NCI-H226 (cell line): Measurements from ENCODE around the gene EGFLAM.
A peak's percentile ranks its signal among the peaks of the same experiment; 100 is the strongest.

ENCODE experiments used
- DNase-seq: peaks from one replicate; pipeline ENCODE4 v3.0.0-alpha.2; 2015

Gene EGFLAM

DNA sequence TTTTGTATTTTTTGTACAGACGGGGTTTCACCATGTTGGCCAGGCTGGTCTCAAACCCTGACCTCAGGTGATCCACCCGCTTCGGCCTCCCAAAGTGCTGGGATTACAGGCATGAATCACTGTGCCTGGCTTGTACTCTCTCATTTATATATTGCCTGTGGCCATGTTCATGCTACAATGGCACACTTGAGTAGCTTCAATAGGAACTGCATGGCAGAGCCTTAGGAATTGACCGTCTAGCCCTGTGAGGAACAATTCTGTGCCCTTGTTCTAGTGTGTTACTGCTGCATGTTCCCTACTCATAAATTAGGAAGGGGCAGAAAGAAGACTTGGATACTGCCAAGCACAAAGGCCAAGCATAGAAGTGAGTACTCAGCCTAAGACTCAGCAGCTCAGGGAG lies 193.8 kb downstream of the EGFLAM start:
- no peak for DNase-seq

DNA sequence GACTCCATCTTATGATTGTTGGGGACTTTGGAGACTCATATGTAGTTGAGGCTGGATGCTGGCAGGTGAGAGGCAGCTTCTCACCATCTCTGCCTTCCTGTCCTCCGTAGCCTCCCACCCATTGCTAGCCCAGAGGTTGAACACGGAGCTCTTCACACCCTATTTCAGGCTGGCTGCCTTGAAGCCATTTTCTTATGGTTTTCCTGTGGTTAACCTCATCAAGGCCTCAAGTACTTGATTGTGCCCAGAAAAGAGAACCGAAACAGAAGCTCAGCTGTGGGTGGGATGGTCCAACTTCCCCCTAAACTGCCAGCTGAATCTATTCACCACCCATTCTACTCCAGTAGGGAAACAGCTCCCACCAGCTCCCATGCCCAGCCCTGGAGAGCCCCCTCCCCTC lies 195.1 kb downstream of the EGFLAM start:
- no peak for DNase-seq

DNA sequence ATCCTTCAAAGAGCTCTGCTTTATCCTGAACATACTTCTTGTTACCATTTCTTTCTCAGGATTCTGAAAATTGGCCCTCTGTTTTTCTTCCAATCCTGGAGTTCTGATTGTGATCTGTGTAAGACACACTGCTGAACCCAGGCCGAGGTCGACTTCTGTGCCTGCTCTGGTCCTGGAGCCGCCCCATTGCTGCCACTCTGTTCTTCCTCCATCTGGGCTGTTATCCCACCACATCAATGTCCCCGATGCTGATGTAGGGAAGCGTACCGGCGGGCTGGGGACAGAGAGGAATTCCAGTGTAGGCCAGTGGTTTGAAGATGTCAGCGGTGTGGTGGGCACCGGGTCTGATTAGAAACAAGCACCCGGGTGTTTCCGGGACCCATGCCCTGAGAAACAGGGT lies 195.6 kb downstream of the EGFLAM start:
- DNase-seq: no peak

DNA sequence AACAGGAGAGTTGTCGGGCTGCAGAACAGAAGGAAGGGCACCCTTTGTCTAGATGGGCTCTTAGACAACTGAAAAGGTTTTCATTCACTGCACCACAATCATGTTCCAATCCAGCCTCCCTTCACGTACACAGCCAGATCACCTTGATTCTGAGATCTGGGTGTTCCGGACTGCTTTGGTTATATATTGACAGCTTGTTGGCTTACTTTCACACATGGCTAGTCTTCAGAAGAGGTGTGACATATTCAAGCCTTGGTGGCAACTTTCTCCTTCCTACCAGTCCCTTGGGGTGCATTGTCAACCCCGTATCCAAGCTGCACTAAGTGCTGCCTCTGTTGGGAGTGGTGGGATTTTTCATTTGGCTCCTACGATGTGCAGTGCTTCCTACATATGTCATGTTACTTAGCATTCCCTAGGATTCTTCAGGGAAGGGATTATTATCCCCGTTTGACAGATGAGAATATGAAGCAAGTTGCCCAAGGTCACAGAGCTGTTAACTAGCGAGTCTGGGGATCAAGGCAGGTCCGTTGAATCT lies 197.5 kb downstream of the EGFLAM start:
- DNase-seq: no peak

DNA sequence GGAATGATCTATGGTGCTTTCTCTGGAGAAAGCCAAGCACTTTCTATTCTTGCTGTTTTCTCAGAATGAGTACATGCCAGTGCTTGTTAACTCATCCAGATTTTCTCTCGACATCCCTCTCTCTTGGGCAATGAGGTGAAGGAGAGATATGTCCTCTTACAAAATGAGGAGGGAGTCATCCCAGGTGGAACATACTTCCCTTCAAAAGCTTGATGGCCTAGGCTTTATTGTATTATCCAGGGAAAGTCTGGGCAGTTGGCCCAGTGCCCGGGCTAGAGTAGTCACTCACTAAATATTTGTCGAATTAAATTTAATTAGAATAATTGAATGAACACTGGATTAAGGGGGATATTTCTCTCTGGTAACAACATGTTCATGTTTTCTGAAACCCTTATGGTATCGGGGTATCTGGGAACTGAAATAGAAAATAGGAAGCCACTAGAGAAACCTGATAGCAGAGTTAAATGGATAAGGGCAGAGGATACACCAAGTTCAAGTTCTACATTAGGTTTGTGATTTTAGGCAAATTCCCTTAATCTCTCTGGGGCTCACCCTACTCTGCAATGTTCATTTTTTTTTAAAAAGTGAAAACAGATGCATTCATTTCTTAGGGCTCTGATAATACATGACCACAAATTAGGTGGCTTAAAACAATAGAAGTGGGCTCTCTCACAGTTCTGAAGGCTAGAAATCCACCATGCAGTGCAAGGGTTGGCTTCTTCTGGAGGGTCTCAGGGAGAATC lies 198.5 kb downstream of the EGFLAM start:
- no peak for DNase-seq

DNA sequence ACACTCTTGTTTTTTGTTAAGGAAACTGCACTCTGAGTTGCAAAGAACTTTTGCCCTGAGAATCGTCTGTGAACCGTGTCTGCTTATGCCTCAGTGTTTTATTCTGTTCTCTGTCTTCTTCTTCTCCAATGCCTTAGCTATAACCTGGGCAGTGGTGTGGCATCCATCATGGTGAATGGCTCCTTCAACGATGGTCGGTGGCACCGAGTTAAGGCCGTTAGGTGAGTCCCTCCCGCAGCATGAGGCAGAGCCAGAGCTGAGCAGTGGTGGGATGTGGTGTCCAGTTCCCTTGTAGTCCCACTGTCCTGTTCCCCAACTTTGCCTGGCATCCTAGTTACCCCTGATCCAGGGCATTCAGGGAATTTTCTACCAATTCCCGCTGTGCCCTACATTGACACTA lies 199.8 kb downstream of the EGFLAM start:
- no peak for DNase-seq

DNA sequence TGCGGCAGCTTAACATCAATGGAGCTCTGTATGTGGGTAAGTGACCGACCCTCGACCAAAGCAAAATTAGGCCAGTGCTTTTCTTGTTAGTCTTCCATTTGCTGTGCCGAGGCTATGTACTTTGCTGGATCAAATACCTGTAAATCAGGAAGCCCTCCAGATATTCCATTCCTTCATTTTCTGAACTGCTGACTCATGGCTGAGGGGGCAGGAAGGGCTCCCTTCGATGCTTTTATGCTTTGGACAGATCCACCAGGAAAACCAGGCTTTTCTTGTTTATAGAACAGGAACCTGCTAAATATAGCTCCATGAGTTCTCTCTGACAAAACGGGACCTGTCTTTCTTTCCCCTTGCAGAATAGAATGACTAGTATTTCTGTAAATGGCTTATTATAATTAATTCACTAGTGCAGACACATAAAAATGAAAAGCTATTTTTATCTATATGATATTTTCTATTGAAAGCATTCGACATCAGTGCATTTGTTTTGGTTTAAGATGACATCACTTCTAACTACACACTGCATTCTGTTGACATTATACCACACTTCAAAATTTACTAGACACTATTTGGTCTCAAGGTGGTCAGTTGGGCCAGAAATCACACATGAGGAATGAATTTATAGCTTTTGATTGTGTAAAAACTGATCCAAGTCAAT lies 204.7 kb downstream of the EGFLAM start:
- DNase-seq: no peak

DNA sequence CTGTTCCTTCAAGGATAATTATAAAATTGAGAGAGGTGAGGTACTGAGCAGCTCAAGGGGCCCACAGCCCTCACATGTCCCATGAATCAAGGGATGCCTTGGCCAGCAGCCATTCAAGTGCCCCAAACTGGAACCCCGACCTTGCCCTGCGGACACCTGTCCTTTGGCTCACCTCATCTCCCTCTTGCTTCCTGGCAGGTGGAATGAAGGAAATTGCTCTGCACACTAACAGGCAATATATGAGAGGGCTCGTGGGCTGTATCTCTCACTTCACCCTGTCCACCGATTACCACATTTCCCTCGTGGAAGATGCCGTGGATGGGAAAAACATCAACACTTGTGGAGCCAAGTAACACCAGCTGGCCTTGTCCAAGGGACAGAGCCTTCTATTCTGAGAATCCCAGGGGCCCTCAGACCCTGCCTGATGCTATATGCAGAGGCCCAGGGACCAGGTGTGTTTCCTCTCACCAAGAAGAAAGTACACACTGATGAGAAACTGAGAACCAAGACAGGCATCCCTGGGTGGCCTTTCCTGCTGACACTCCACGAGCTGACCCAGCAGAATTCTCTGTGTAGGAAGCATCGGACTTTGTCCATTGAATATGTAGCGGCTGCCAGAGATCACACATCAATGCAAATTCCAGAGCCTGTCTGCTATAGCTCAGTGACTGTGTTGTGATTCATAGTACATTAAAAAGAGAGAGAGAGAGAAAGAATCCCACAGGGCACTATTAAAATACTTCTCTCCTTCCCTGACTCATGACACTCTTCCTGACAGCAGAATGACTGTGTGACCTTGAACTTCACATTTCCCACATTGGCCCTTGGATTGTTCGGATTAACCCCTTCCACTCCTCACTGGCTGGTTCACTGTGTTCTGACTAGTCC lies 205.5 kb downstream of the EGFLAM start:
- DNase-seq: peak; percentile 82

DNA sequence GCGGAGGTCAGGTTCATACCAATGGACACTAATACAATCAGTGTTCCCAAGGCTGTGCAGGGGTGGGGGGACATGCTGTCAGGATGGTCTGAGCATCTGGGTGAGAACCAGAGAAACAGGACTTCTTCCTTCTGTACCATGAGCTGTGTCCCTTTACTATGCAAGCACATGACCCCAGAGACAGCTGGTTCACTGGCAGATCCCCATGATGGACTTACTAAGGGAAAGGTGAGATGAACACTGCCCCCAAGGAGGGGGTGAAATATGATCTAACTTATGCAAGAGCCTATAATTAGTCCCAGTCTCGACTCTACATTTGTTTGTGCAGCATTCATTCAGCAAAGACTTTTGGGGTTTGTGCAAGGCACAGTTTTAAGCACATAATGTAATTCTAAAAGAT lies 206.7 kb downstream of the EGFLAM start:
- no peak for DNase-seq

DNA sequence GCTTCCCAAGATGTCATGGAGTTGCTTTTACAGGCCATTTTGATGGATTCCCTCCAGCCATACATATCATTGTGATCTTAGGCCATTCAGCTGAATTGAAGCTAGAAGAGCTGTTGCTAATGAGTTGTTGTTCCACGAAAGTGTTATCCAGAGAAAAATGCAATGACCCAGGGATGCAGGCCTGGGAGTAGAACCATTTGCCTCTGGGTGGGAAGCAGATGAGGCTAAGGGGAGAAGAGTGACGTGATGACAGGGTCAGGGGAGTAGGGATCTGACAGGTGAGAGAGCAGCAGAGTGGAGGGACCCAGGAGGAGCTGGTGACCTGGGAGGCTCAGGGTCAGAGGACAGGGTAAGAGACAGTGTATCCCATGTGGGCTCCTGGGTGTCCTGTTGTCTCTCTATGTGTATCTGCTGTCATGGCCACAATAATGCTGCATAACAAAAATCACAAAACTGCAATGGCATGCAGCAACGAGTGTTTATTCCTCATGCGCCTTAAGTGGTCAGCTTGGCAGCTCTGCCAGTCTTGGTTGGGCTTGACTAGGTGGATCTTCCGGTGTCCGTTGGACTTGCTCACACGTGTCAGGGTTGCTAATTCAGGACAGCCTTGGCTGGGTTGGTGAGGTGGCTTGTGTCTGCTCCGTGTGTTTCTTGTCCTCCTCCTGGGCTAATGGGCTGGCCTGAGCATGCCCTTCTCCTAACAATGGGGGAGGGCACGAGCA lies 207.5 kb downstream of the EGFLAM start:
- DNase-seq: no peak

DNA sequence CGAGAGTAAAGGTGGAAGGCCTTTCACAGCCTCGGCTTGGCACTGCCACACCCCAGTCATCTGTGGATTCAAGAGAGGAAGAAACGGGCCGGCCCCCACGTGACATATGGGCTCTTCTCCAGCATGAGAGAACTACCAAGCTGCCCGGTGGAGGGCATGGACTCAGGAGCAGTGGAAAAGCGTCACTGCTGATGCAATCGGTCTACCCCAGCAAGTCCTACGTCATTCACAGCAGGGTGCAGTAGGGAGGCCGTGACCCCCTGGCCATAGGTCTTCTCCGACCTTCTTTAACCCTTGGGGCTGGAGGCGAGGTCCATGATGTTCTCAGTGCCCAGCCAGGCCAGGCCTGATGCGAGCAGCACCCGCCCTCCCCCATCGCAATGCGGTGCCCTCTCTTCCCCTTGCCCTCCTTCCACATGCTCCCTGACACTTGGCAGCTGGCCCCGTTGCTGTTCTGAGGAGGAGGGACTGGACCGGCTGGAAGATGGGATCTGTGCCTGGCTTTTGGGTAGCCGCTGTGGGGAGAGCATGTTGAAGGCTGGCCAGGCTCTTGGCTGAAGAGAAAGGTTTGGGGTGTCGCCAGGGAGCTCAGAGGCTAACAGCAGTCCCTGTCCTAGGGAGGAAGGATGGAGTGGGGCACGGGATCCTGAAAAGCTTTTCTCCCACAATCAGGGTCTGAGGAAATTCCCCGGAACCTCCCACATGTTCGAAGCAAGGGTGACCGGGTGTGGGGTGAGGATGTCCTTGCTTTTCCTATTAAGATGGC lies 208.2 kb downstream of the EGFLAM start:
- DNase-seq: peak; percentile 51

DNA sequence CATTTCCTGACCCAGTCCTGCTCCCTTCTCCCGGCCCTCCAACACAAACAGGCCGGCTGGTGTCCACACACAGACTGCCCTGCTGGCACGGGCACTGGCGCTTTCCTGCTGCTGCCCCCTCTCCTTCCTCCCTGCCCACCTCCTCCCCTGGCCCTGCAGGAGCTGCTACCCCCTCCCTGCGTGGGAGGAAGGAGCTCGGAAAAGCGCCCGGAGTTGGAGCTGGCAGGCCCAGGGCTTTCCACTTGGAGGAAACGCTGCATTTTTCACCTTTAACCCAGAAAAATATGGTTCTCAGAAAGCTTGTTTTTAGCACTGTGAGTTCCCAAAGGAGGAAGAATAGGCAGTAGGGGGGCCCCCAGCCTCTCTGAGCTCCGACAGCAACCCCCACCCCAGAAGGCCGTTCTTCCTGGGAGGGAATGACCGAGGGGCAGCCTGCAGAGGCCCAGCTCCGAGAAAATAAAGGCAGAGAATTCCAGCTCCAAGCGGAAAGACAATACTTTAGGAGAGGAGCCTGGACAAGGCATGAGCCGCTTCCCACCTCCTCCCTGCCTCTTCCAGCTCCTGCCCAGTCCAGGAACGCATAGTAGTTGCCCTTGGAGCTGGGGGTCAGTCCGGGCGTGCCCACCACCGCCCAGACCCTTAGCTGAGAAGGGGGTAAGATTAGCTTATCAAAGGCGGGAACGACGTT lies 209.1 kb downstream of the EGFLAM start:
- peak; percentile 85 for DNase-seq

DNA sequence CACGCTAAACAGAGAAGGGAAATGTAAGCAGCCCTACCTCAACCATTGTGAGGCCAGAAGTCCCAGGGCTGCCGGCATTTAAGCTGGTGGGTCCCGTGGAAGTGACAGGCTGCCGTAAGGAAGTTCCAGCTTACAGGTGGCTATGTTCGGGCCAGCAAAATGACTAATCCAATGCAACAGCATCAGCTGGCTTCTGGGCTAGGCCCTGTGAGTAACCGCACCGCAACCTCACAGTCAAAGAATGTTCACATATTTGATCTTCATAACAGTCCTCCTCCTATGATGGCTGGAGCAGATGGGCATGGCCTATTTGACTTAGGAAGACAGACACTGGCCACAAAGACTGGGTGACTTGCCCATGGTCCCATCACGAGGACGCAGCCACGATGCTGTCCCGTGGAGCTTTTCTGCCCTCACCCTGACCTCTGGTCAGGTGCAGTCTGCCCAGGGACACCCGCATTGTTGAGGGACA lies 209.9 kb downstream of the EGFLAM start:
- DNase-seq: peak; percentile 94

DNA sequence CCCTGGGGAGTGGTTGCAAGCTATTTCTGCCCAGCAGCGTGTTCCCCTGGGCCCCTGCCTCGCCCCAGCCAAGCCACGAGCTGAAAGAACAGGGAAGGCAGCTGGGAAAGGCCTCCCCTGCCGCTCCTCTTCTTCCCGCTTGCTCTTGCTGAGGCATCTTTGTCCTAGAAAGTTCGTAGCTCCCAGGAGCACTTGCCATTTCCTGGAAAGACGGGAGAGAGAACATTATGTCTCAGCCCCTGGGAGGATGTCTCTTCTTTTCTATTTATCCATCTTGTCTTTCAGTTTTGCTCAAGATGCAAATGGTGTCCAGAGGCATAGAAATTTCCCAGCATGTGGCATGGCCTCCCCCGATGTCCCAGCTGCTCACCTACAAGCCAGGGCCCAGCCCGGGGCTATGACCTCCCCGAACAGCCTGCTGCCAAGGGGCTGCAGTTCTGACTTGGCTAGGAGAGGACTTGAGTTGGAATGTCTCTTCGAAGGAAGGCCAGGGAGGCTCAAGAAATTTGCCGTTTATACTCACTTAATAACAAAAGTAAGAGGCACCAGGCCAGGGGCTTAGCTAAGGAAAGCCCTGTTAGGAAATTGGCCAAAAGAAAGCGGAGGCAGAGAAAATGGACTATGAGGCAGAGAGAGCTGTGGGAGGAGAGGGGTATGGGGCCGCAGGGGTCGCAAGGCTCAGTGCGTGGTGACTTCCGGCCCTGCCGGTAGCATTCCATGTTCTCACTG lies 210.8 kb downstream of the EGFLAM start:
- no peak for DNase-seq

DNA sequence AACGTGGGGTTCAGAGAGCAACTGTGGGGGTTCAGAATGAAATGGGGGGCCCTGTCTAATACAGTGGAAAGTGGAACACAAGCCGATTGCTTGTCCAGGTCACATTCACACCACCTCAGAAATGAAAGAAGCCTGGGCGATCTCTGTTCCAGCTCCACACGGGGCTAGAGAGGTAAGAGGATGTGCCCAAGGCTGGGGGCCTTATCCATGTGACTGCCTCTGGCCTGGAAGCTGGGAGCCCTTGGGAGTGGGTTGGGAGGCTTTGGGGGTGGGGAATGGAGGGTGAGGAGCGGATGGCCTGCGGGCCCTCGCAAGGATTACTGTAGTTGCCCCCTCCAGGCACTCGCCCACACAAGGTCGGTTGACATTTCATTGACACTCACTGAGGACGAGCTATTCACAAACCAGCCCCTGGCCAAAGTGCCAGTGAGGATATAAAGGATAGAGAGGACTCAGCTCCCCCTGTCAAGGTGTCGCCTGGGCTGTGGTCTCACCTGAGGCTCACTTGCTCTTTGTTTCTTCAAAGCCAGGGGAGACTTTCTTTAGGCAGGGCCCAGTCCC lies 211.4 kb downstream of the EGFLAM start:
- DNase-seq: no peak

DNA sequence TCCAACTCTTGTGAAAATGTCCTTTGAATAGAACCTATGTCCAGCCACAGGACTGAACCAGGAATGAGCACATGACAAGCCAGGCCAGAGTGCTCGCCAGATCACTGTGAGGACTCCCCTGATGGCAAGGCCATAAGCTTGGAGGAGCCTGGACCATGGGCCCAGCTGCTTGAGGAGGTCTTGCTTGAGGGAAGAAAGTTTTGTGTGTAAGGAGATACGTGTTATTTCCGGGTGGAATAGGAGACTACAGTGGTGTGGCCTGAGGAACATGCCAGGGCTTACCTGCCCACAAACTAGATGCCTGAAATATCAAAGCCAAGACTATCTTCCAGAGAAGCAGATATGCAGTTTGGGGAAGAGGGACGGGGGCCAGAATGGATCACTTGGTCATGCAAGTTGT lies 213.3 kb downstream of the EGFLAM start:
- DNase-seq: no peak

DNA sequence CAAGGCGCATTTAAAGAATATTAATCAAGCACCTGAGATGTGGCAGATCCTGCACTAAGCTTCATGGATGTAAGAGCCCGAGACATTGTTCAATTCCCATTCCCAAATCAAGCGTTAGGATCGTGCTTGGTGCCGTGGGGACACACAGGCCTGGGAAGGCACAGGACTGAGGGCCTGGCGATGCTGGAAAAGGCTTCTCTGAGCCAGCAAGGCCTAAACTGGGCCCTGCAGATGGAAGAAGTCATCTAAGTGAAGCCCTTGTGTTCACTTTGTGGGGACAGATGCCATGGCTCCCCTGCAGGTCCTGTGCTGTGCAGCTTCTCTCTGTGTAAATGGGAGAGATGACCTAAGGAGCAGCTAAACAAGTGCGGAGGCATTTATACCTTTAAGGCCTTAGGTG lies 214.2 kb downstream of the EGFLAM start:
- no peak for DNase-seq

DNA sequence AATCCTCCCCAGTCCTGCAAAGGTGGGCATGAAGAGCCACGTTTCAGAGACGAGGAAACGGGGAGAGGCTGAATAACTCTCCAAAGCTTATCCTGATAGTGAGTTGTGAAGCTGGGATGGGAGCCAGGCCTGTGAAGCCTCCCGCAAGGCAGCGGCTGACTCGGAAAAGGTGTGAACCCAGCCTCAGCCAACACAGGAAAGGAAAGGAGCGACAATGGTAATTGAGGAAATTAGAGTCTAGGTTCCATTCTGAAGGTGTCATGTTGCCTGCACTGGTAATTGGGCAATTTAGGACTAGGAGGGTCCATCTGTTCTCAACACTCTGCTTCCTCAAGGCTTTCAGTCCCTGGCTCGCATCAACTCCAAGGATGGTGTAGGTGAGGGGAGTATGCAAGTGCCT lies 214.6 kb downstream of the EGFLAM start:
- peak; percentile 42 for DNase-seq

DNA sequence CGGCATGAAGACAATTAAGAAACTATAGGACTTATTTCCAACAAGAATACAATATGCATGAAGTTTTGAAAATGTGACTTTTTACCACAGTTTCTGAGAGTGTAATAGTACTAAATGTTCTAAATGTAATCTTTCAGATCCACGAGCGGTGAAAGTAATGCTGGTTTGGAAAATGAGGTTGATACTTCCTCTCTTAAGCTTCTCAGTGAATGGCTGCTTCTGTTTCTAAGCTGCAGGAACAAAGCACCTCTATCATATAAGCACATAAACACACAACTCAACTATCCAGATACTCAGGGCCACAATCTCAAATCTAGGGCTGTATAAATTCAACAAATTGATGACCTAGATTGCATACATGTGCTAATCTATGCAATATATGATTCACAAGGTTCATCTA lies 219.8 kb downstream of the EGFLAM start:
- no peak for DNase-seq

DNA sequence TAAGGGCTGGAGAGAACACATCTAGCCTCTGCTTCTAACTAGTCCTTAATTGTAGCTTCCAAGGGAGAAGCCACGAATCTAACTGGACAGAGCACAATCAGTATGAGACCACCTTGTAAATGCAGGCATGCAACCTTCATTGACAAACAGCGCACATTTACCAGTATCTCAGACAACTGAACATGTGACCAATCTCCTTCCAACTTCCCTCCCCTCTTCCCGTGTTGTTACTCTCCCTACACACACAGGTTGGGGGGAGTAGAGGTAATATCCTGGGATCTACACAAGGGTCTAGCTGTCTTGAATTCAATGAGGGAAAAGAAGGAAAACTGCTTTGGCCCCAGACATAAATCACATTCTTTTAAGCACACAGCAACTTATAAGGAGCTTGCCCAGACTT lies 220.5 kb downstream of the EGFLAM start:
- DNase-seq: no peak
